NCI-H82 (cell line): Measurements from ENCODE around the gene BCKDK.

Experiments
- DNase-seq: peaks from one replicate; lab custom pipeline; 2025; lab: John Stamatoyannopoulos, UW

The BCKDK gene

DNA sequence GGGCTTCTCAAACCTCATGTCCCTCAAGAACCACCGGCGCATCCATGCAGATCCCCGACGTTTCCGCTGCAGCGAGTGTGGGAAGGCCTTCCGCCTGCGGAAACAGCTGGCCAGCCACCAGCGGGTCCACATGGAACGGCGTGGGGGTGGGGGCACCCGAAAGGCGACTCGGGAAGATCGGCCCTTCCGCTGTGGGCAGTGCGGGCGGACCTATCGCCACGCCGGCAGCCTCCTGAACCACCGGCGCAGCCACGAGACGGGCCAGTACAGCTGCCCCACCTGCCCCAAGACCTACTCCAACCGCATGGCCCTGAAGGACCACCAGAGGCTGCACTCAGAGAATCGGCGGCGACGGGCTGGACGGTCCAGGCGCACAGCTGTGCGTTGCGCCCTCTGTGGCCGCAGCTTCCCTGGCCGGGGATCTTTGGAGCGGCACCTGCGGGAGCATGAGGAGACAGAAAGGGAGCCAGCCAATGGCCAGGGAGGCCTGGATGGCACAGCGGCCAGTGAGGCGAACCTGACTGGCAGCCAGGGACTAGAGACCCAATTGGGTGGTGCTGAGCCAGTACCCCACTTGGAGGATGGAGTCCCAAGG, 28.1 kb upstream of the BCKDK start:
- DNase-seq: no peak

- no peak for DNase-seq
These were observed 27.3 kb upstream of the BCKDK start for GRCh38 chr16:31080756-31081419.

- DNase-seq: no peak
These were observed 26.5 kb upstream of the BCKDK start for GRCh38 chr16:31081428-31082351.

- DNase-seq: no peak
These were observed 25.7 kb upstream of the BCKDK start for GRCh38 chr16:31082368-31083045.

- no peak for DNase-seq
These were observed 25.1 kb upstream of the BCKDK start for GRCh38 chr16:31083081-31083480.

GRCh38 chr16:31083556-31083955, 24.6 kb upstream of the BCKDK start:
- no peak for DNase-seq

DNA sequence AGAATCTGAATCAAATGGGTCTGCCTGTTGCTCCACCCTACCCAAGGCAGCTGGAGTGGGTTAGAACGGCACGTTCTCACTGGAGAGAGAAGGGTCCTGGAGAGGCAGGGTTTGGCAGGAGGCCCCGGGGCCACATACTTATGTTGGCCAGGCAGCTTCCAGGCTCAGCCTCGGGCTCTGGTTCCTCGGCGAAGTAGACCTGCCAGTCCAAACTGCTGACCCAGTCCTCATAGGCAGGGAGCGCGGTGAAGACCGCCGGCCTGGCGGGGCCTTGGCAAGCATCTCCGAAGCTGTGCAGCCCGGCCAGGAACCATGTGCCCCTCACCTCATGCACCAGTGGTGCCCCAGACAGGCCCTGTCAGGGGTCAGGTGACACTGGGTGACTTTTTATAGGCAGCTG, 24.2 kb upstream of the BCKDK start:
- DNase-seq: no peak

- no peak for DNase-seq
These were observed 23.4 kb upstream of the BCKDK start for GRCh38 chr16:31084584-31085302.

GRCh38 chr16:31085411-31085810, 22.8 kb upstream of the BCKDK start:
- DNase-seq: no peak

GRCh38 chr16:31085873-31086628, 22.1 kb upstream of the BCKDK start:
- no peak for DNase-seq

- DNase-seq: no peak
These were observed 21.6 kb upstream of the BCKDK start for GRCh38 chr16:31086629-31086906.

DNA sequence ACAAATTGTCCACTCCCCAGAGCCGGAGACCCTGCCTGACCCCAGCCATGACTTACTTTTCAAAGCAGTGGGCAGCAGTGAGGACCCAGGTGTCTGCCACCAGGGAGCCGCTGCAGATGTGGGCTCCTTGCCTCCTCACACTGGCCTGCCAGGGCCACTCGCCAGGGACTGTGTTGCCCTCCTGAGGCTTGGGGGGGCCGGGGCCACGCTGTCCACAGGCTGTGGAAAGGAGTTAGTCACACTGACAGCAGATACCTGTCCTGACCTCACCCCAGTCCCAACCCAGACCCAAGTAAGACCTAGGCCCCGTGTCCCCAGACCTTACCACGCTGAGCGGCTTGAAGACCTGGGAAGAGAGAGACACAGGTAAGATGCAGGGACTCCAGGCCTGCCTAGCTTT, 20.7 kb upstream of the BCKDK start:
- no peak for DNase-seq

DNA sequence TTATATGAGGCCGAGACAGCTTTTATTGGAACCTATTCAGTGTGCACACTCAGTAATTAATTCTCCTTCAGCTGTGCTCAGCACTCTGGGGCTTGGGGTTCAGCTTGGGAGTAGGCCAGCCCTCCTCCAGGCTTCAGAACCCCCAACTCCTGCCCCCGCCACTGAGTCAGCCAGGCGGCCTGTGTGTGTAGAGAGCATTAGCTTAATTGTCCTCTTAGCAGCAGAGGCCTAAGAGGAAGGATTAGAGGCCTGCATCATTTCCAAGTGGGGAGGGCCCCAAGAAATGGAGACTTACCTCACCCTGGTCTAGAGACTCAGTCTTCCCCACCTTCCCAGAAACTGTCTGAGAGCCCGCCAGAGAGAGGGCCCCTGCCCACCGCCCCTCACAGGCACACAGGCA, 20.2 kb upstream of the BCKDK start:
- peak; percentile 60 for DNase-seq

GRCh38 chr16:31088459-31089183, 19.6 kb upstream of the BCKDK start, which contains the start of gene PRSS53:
PRSS53 (minus strand) TSS chr16:31088943; CDS start chr16:31088809, 134 bp downstream.
- DNase-seq: no peak

DNA sequence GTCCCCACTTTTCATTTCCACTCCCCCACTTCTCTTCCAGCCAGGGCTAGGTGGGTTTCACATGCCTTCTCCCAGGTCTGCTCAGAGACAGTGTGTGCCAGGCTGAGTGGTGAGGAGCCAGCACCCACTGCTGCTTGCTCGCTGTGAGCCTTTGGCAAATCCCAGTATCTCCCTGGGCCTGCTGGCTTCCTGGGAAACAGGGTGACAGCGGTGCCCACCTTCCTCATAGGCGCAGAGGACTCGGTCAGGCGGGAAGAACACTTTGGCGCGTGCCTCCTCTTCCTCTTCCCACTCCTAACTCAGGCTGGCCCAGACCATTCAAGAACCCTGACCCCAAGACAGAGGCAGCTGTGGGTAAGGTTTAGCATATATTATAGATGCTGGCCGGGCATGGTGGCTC, 19.0 kb upstream of the BCKDK start:
- DNase-seq: no peak

GRCh38 chr16:31090540-31090939, 17.6 kb upstream of the BCKDK start:
- no peak for DNase-seq

DNA sequence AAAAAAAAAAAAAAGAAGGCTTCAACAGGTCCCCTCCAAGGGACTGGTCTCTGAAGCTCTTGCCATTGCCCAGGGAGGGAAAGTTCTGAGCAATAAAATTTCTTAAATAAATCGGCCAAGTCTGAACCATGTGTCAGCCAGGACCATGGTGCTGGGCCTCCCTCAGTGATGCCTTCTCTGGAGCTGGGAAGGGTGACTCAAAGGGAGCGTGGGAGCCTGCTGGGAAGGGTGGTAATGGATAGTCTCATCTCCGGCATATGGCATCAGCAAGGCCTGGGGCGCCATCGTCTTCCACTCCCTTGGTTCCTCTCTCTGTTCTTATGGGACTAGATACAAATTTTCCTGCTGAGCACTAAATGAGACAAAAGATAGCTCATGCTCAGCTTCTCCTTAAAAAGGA, 15.9 kb upstream of the BCKDK start:
- DNase-seq: no peak

GRCh38 chr16:31093132-31093703, 15.0 kb upstream of the BCKDK start:
- DNase-seq: peak; percentile 84

DNA sequence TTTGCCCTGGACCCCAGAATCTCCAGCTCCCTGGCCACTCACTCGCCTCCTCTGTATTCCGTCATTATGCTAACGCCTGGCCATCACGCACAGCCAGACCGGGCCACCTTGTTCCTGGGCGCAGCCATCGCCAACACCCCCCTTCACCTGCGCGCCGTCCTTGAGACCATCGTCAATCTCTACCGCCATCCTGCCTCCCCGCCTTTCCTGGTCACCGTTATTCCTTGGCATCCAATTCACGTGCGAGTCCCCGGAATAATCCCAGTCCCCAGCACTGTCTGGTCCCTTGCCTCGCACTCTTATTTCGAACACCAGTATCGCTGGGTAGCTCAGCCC, 14.1 kb upstream of the BCKDK start:
- DNase-seq: peak; percentile 61

DNA sequence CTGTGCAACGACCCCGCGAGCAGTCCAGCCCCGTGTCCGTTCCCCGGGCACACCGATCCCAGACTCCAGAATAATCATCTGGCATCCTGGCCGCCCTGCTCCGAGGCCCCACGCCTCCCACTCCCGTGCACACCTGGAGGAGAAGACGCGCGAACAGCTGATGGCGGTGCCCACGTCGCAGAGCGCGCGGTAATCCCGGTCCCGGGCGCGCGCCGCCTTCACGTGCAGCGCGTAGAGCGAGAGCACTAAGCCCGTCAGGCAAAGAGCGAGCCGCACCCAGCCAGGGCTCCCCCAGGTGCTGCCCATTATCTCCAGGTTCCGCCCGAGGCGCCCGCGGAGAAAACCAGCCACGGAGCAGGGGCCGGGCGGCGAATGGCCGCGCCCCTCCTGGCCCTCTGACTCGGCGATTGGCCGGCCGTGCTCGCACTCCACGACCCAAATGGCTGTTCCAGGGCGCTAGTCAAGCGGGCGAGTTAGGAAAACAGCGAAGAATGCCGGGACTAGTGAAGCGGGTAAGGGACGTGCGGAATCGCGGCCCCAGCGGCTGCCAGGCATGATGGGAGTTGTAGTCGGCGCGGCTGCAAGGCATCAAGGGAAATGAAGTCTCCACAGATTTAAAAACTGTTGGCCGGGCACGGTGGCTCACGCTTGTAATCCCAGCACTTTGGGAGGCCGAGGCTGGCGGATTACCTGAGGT, 13.6 kb upstream of the BCKDK start, which contains the start of gene VKORC1:
VKORC1 (minus strand) TSS at position 374 of the 697 bp plus-strand sequence; CDS start at position 306, 68 bp downstream.
- DNase-seq: peak; percentile 98
